SHP77 (cell line): ENCODE results near the gene RAD23A.
"Not testable (repeated sequence)": the region's sequence is repeated elsewhere in the genome, so short reads cannot be mapped to it uniquely, and the experiment has no call there.

Experiments used
- DNase-seq, 2 experiments: peaks; one replicate each; lab custom pipeline; 2025; lab: John Stamatoyannopoulos, UW

RAD23A gene

DNA sequence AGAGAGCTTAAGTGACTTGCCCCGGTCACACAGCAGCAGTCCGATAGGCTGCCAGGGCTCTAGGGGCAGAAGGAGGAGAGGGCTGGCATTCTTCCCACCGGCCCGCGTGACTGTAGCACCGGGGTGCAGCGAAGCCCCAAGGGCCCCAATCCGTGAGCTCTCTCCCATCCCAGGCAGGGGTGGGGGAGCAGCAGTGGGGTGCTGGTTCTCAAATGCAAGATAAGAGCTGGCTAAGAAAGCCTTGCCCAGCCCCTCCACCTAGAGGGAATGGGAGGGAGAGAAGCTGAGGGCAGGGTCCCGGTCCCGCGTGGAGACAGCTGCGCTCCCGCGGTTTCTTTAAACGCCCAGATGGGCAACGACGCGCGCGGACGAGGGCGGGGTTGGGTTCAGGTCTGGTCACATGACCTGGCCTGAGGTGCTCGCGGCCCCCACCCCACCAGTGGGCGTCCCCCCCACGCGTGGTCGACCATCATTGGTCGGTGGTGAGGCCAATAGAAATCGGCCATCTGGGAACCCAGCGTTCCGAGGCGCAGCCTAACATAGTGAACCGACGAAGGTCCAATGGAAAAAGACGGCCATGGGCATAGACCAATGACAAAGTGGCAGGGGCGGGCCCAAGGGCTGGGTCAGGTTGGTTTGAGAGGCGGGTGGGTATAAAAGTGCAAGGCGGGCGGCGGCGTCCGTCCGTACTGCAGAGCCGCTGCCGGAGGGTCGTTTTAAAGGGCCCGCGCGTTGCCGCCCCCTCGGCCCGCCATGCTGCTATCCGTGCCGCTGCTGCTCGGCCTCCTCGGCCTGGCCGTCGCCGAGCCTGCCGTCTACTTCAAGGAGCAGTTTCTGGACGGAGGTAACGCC lies 7.5 kb upstream of the RAD23A start, which contains the start of gene CALR:
Gene CALR, plus strand, starts transcription at position 683 of the 852 bp plus-strand sequence. Its CDS starts 71 bp downstream, at position 754.
- DNase-seq = peak; percentile 98 to 99

DNA sequence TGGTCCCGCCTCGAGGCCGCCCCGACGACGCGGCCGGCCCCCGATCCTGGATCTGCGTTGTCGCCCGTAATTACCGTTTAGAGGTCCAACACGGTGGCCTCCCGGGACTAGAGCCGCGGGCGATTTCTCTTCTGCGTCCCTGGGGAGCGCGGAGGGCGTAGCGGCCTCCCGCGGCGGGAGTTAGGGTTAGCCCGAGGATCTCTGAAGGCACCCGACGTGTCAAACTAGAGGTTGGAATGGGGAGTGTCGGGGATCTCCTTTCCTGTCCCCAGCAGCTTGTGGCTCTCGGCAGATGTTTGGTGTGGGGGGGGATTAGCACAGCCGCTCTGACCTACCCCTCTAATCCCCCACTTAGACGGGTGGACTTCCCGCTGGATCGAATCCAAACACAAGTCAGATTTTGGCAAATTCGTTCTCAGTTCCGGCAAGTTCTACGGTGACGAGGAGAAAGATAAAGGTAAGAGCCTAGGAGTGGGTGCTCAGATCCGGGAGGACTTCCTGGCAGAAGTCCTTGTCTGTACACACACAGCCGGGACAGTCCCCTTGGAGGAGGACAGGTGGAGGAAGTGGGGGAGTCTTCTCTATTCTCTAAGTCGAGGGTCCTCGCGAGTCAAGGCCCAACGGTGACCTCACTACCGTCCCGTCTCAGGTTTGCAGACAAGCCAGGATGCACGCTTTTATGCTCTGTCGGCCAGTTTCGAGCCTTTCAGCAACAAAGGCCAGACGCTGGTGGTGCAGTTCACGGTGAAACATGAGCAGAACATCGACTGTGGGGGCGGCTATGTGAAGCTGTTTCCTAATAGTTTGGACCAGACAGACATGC lies 6.7 kb upstream of the RAD23A start:
- no peak for DNase-seq

GRCh38 chr19:12939975-12940423 lies 5.7 kb upstream of the RAD23A start:
- no peak for DNase-seq

DNA sequence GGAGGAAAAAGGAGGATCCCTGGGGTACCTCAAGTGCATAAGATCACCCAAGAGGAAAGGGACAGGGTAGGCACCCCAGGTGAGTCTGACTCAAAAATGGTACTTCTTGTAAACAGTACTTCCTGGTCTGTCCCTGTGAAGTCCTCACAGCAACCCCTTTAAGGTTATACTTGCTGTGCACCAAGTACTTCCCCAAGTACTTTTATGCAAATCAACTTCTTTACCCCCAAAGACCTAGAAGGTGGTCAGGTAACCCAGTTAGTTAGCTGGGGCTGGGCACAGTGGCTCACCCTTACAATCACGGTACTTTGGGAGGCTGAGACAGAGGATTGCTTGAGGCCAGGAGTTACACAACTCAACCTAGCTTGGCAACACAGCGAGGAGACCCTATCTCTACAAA lies 4.8 kb upstream of the RAD23A start:
- DNase-seq = no peak

GRCh38 chr19:12943437-12944044 lies 2.1 kb upstream of the RAD23A start:
- DNase-seq = no peak

- no peak for DNase-seq
These were observed 1.5 kb upstream of the RAD23A start for GRCh38 chr19:12944104-12944674.

GRCh38 chr19:12946092-12946721 lies 545 bp downstream of the RAD23A start:
- DNase-seq = peak; percentile 16 to 64

GRCh38 chr19:12946731-12947496 lies 1.3 kb downstream of the RAD23A start:
- DNase-seq = no peak

DNA sequence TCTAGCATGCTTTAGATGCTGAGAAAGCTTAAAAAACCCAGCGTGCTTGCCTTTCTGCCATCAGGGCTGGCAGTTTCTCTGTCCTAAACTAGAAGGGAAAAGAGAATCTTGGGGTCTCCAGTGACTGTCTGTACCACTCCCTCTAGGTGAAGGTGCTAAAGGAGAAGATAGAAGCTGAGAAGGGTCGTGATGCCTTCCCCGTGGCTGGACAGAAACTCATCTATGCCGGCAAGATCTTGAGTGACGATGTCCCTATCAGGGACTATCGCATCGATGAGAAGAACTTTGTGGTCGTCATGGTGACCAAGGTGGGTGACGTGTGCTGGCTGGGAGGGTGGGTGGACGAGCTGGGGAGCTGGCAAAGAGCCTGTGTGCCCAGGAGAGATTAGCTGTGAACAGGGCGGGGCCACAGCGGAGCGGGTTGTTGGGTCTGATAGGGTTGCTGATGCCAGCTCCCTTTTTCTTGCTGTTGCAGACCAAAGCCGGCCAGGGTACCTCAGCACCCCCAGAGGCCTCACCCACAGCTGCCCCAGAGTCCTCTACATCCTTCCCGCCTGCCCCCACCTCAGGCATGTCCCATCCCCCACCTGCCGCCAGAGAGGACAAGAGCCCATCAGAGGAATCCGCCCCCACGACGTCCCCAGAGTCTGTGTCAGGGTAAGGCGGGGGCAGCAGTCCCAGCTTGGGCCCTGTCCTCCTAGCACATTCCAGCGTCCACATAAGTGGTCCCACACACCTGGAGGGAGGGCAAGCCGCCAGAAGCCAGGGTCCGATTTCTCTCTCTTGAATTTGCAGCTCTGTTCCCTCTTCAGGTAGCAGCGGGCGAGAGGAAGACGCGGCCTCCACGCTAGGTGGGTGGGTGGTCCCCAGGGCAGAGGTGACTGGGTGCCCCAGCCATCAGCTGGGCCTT lies 2.3 kb downstream of the RAD23A start:
- no peak for DNase-seq

DNA sequence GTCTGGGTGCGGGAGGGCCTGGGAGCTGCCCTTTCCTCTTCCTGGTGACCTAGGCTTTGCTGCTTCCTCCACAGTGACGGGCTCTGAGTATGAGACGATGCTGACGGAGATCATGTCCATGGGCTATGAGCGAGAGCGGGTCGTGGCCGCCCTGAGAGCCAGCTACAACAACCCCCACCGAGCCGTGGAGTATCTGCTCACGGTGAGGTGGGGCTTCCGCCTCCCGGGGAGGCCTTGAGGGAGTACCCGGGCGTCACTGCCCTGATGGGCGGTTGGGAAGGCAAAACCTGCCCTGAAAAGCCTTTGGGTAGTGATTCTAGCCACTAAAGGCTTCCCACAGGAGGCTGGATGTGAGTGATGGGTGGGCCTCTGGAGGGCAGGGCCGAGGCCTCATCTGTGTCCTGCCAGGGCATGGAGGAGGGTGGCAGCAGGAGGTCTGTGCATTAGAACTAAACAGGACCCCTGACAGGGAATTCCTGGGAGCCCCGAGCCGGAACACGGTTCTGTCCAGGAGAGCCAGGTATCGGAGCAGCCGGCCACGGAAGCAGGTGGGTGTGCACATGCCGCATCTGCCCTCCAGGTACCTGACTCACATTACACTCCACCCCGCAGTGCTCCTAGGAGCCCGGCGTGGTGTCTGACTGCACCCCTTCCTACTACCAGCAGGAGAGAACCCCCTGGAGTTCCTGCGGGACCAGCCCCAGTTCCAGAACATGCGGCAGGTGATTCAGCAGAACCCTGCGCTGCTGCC lies 3.1 kb downstream of the RAD23A start:
- DNase-seq = no peak

DNA sequence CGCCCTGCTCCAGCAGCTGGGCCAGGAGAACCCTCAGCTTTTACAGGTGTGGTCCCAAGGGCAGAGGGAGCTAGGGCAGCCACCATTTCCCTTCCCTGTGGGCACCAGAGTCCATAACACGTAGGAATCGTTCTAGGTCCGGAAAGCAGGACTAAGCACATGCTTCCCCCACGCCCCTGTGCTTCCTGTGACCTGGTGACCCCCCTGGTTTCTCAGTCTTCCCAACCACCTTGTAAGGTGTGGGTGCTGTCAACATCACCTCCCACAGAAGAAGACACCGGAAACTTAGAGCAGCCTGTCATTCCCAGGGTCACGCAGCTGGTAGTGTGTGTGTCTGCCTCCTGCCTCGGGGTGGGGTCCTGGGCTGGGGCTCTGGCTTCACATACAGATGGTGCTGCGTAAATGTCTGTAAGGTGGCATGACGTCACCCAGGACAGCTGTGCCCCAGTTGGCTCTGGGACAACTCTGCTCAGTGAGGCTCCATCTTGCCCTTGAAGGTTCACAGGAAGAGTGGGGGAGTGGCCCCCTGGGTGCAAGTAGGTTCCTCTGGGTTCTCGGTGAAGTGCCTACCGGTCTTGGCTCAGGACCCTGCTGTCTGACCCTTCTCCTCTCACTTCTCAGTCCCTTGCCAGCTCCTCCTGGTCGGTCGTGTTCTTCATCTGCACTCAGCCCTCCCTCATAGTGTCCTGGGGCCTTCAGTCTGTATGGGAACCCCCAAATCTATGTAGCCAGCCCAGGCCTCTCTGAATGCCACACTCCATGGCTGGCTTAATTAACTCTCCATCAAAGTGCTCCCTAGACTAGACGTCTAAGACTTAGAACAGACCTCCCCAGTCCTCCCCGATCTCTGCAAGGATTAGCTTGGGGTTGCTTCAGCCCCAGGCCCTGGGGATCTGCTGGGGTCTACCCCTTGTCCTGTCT lies 4.0 kb downstream of the RAD23A start:
- DNase-seq = no peak

DNA sequence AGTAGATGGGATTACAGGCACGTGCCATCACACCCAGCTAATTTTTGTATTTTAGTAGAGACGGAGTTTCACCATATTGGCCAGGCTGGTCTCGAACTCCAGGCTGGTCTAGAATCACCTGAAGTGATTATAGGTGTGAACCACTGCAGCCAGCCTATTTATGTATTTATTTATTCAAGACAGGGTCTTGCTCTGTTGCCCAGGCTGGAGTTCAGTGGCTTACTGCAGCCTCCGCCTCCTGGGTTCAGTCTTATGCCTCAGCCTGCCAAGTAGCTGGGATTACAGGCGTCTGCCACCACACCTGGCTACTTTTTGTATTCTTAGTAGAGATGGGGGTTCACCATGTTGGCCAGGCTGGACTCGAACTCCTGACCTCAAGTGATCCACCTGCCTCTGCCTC lies 6.4 kb downstream of the RAD23A start:
- DNase-seq = not testable (repeated sequence)

DNA sequence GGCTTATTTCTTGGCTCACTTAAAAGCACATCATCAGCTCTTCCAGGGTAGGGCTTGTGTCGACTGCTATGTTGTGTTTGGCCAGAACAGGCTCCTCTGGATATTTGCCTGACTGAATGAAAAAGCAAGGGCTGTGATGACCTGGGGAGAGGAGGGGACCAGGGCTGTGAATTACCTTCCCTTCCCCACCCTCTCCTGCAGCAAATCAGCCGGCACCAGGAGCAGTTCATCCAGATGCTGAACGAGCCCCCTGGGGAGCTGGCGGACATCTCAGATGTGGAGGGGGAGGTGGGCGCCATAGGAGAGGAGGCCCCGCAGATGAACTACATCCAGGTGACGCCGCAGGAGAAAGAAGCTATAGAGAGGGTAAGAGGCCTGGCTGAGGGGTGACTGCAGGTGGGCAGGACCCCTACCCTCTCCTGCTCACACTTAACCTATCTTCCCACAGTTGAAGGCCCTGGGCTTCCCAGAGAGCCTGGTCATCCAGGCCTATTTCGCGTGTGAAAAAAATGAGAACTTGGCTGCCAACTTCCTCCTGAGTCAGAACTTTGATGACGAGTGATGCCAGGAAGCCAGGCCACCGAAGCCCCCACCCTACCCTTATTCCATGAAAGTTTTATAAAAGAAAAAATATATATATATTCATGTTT lies 7.0 kb downstream of the RAD23A start:
- DNase-seq = no peak

DNA sequence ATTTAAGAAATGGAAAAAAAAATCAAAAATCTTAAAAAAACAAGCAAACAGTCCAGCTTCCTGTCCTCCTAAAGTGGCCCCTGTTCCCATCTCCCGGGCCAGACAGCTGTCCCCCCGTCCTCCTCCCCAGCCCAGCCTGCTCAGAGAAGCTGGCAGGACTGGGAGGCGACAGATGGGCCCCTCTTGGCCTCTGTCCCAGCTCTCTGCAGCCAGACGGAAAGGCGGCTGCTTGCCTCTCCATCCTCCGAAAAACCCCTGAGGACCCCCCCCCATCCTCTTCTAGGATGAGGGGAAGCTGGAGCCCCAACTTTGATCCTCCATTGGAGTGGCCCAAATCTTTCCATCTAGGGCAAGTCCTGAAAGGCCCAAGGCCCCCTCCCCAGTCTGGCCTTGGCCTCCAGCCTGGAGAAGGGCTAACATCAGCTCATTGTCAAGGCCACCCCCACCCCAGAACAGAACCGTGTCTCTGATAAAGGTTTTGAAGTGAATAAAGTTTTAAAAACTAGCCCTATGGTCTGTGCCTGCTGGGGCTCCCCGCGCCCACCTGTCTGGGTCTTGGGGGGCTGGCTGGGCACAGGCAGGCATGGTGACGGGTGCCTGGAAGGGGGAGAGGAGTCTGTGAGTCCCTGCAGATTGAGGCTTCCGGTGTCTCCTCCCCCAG lies 7.6 kb downstream of the RAD23A start:
- DNase-seq = peak in 1 of 2 experiments; percentile 27

- DNase-seq = no peak
These were observed 8.3 kb downstream of the RAD23A start for GRCh38 chr19:12953799-12954611.

DNA sequence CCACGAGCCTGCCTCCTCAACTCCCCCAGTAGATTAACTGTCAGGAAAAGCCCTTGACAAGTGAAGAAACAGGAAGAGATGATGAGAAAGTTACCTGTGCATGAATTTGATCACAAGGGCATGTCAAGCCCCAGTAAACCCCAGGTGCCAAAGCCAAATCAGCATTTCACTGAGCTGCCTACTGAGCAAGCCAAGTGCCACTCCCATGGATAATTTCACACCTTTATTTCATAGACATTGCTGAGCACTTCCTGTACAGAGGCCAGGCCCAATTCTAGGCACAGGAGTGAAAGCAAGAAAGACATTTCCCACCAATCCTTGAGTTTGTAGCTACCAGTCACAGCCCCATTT lies 8.9 kb downstream of the RAD23A start:
- DNase-seq = no peak
